K562 (cell line): Measurements from ENCODE around the gene ARHGAP15. TPM values are rescaled to one million over a fixed set of nuclear protein-coding genes. Genes with fewer than 3 reads are reported as not detected.

ENCODE experiments used
- ATAC-seq: fragments of 200-7000 bp; cut with Tn5 transposase; 3 replicates; pipeline ENCODE4 v1.9.1; 2020; ENCODE audit warnings: moderate library complexity
- BruUV-seq: library from RNA; stranded (reverse); fragments of 400-500 nt; replicated peaks from 2 replicates; lab custom pipeline; 2021; lab: Mats Ljungman, UMichigan
- CTCF ChIA-PET: fragments of 300-600 bp; formaldehyde crosslinking; extraction: SDS; loops from one replicate; lab custom pipeline; 2021; ENCODE audit warnings: low intra/inter-chr PET ratio; lab: Yijun Ruan, JAX
- POLR2A ChIA-PET: fragments of 300-600, 350-650 bp; sonication (Branson Sonifier 250); formaldehyde crosslinking; extraction: SDS; loops from one replicate; lab custom pipeline; 2021; ENCODE audit warnings: antibody characterized with exemption, inconsistent platforms; lab: Yijun Ruan, JAX
- DNase-seq, 4 experiments: peaks; one replicate each; pipeline versions ENCODE4 v3.0.0 to v3.0.0-alpha.2; 2011 to 2018; ENCODE audit warnings: low spot score in 3 of 4, mixed read lengths in 3 of 4; ENCODE audit errors: extremely low read depth in 1 of 4
- FAIRE-seq: peaks from 2 replicates; lab custom pipeline; 2011; peaks lifted over from hg19 to GRCh38; lab: Jason Lieb, UNC
- H2AFZ ChIP-seq: 2 replicates; pipeline ENCODE4 v1.6.0; 2011; ENCODE audit warnings: low read depth, low read length, control low read depth, inconsistent platforms
- H3K27ac ChIP-seq: fragments of 200-600 bp; 3 replicates; pipeline ENCODE4 v1.8.0; 2011; ENCODE audit warnings: low read depth, mild to moderate bottlenecking, control low read depth, inconsistent platforms, low read length, moderate library complexity, mixed read lengths; ENCODE audit errors: extremely low read depth
- H3K27me3 ChIP-seq, 2 experiments: fragments of 300-600 bp in 1 of 2; 2 replicates in 1 of 2; 3 replicates in 1 of 2; pipeline versions ENCODE4 v1.6.0 to v1.8.0; 2011; ENCODE audit warnings: inconsistent platforms in 2 of 2, low read length in 2 of 2, mild to moderate bottlenecking in 1 of 2, mixed read lengths in 1 of 2, moderate library complexity in 1 of 2; ENCODE audit not compliant: control insufficient read depth in 2 of 2, insufficient read depth in 2 of 2
- H3K36me3 ChIP-seq: fragments of 300-600 bp; 3 replicates; pipeline ENCODE4 v1.8.0; 2011; ENCODE audit warnings: mild to moderate bottlenecking, low read length, inconsistent platforms; ENCODE audit not compliant: control insufficient read depth, insufficient read depth
- H3K4me1 ChIP-seq, 2 experiments: fragments of 200-600 bp in 1 of 2; replicated peaks in 1 of 2; 2 replicates in 1 of 2; 3 replicates in 1 of 2; pipeline versions ENCODE4 v1.5.1 to v1.8.0; 2011; ENCODE audit warnings: inconsistent platforms in 2 of 2, low read length in 2 of 2, mild to moderate bottlenecking in 1 of 2, mixed read lengths in 1 of 2, moderate library complexity in 1 of 2; ENCODE audit not compliant: control insufficient read depth in 2 of 2, insufficient read depth in 2 of 2
- H3K4me2 ChIP-seq: 2 replicates; pipeline ENCODE4 v1.6.1; 2011; ENCODE audit warnings: low read length, control low read depth, inconsistent platforms, mixed read lengths; ENCODE audit not compliant: insufficient read depth
- H3K4me3 ChIP-seq: fragments of 200-600 bp; sonication (generic), shearing (Covaris generic); 2 replicates; pipeline ENCODE4 v1.5.1; 2016; ENCODE audit warnings: control low read depth, inconsistent platforms
- H3K79me2 ChIP-seq: fragments of 200-600 bp; 3 replicates; pipeline ENCODE4 v1.8.0; 2011; ENCODE audit warnings: low read length, inconsistent platforms; ENCODE audit not compliant: control insufficient read depth, insufficient read depth
- H3K9ac ChIP-seq, 2 experiments: 2 replicates each; pipeline versions ENCODE4 v1.6.0 to v1.6.1; 2011; ENCODE audit warnings: low read depth in 2 of 2, low read length in 2 of 2, control low read depth in 1 of 2, inconsistent platforms in 1 of 2, mild to moderate bottlenecking in 1 of 2, mixed read lengths in 1 of 2; ENCODE audit not compliant: insufficient read depth in 1 of 2
- H3K9me1 ChIP-seq: one replicate; pipeline ENCODE4 v1.6.0; 2011; ENCODE audit warnings: inconsistent platforms, mild to moderate bottlenecking, low read length, moderate library complexity; ENCODE audit not compliant: control insufficient read depth, insufficient read depth
- H3K9me3 ChIP-seq: replicated peaks from 2 replicates; pipeline ENCODE4 v1.5.1; 2011; ENCODE audit warnings: low read depth, low read length, inconsistent platforms; ENCODE audit not compliant: control insufficient read depth, insufficient read depth
- H4K20me1 ChIP-seq: replicated peaks from 2 replicates; pipeline ENCODE4 v1.6.1; 2011; ENCODE audit warnings: low read length, inconsistent platforms, mixed read lengths; ENCODE audit not compliant: control insufficient read depth, insufficient read depth
- BRF1 ChIP-seq: IDR thresholded peaks from 3 replicates; pipeline ENCODE4 v1.6.1; 2011; ENCODE audit warnings: borderline replicate concordance, mild to moderate bottlenecking; ENCODE audit not compliant: insufficient read length; ENCODE audit errors: extremely low read depth
- FOXP4 ChIP-seq: sonication (generic); formaldehyde crosslinking; IDR thresholded peaks from 2 replicates; pipeline ENCODE4 v1.8.0; 2022; ENCODE audit warnings: mild to moderate bottlenecking, missing genetic modification reagents, borderline replicate concordance
- GABPA ChIP-seq: fragments of 200-800 bp; sonication (Bioruptor generic); conservative IDR thresholded peaks from 2 replicates; pipeline ENCODE4 v1.6.1; 2016; ENCODE audit warnings: low read depth, missing genetic modification characterization, missing compliant biosample characterization
- HBP1 ChIP-seq: fragments of 450-650 bp; formaldehyde crosslinking; IDR thresholded peaks from 2 replicates; pipeline ENCODE4 v1.4.0; 2022; ENCODE audit warnings: missing genetic modification characterization
- USF1 ChIP-seq: sonication (generic); formaldehyde crosslinking; IDR thresholded peaks from 2 replicates; pipeline ENCODE4 v1.9.0; 2022; ENCODE audit warnings: mild to moderate bottlenecking, missing genetic modification reagents
- ZNF830 ChIP-seq: fragments of 250-450 bp; sonication (Bioruptor Pico); IDR thresholded peaks from 2 replicates; pipeline ENCODE4 v1.5.0; 2021; ENCODE audit warnings: mild to moderate bottlenecking
- WGBS: fragments of 100-300 bp; shearing (Covaris generic); methylation state at CpG from one replicate; pipeline ENCODE4 v1.1.6; 2016; ENCODE audit warnings: low coverage, mixed read lengths; ENCODE audit not compliant: insufficient coverage; ENCODE audit errors: missing lambda C conversion rate; 5-methylcytosine and 5-hydroxymethylcytosine counted together
- in situ Hi-C: fragments of 300-500 bp; cut with MboI; formaldehyde crosslinking; loops from 4 replicates; pipeline ENCODE4 v1.15.0; 2018; ENCODE audit warnings: inconsistent platforms, mixed read lengths
- intact Hi-C: fragments of 100-400 bp; cut with micrococcal nuclease; formaldehyde crosslinking; loops from 2 replicates; pipeline ENCODE4 v1.14.2; 2022
- polyA plus RNA-seq, 8 experiments: library from polyadenylated mRNA; depleted of rRNA in 4 of 8; stranded (reverse) in 5 of 8; unstranded in 3 of 8; fragments of >200 nt; fragmentation: Nextera tagmentation in 2 of 8; fragmentation: Illumina TruSeq in 1 of 8; extraction: Ambion mirVana in 2 of 8; extraction: Trizol in 1 of 8; gene quantifications; 2 replicates each; pipeline versions ENCODE4 v1.2.1 to v1.2.3, GENCODE V29; 2011 to 2014; ENCODE audit warnings: inconsistent platforms in 1 of 8, missing spikeins in 1 of 8
- total RNA-seq, 7 experiments: library from RNA; depleted of rRNA in 6 of 7; stranded (reverse); fragments of >200 nt in 6 of 7; fragmentation: Illumina TruSeq in 2 of 7; extraction: Trizol in 2 of 7; gene quantifications; 2 replicates each; pipeline versions ENCODE4 v1.2.1 to v1.2.3, GENCODE V29; 2011 to 2021; ENCODE audit warnings: low replicate concordance in 1 of 7

Gene ARHGAP15
- total and polyA plus RNA-seq, 9 of the 15 experiments (the other 6 are each of a cell fraction or from before 2014, with no cell fraction given) = 1.5 to 17.9 (median 7.9) TPM

- 3% methylated on average over 5 of the region's 5 CpGs for WGBS
- Histone ChIP-seq H2AFZ (no peak overlapping the region), H3K27me3 (no peaks in the 10 kb centered on the region), H3K4me1 (no peaks in the 10 kb centered on the region), H3K4me3 (no peak overlapping the region), H3K36me3 (no peaks in the 10 kb centered on the region), H3K79me2 (no peaks in the 10 kb centered on the region), H4K20me1 (no peaks in the 10 kb centered on the region), H3K4me2 (no peak overlapping the region), H3K9me3 (no peaks in the 10 kb centered on the region), H3K27ac (no peak overlapping the region), H3K9me1 (no peaks in the 10 kb centered on the region), H3K9ac (no peak overlapping the region)
- POLR2A ChIA-PET = no interaction called here
- BruUV-seq = no TSS peak
- in situ Hi-C loops (no loop called here), intact Hi-C loops (no loop called here)
- CTCF ChIA-PET = no interaction called here
- ATAC-seq = no peak
- TF ChIP-seq USF1 (CRISPR knock-in tag) = no peak
- no peak for TF ChIP-seq GABPA (tag)
- no peak for TF ChIP-seq ZNF830 (CRISPR knock-in tag)
- no peak for TF ChIP-seq HBP1 (CRISPR knock-in tag)
- TF ChIP-seq BRF1 = no peak
- no peak for TF ChIP-seq FOXP4
- FAIRE-seq = no peak
- DNase-seq = no peak
Measured at GRCh38 chr2:143183804-143184463, 54.7 kb downstream of the ARHGAP15 start.
